Neural crest cell (in vitro differentiated cells): ENCODE results near the gene B9D1. TPM values are rescaled to one million over a fixed set of nuclear protein-coding genes. Genes with fewer than 3 reads are reported as not detected.

ENCODE experiments used
- DNase-seq: peaks from one replicate; pipeline ENCODE4 v3.0.0; 2021; ENCODE audit warnings: low read depth, mixed read lengths, low spot score
- H3K27ac Mint-ChIP-seq: one replicate; pipeline ENCODE4 v1.8.0; 2021; ENCODE audit warnings: mild to moderate bottlenecking, mixed read lengths; ENCODE audit not compliant: unreplicated experiment
- H3K27me3 Mint-ChIP-seq: 2 replicates; pipeline ENCODE4 v1.8.0; 2021; ENCODE audit warnings: low read depth, mild to moderate bottlenecking, mixed read lengths
- H3K36me3 Mint-ChIP-seq: 2 replicates; pipeline ENCODE4 v1.8.0; 2021; ENCODE audit warnings: low read depth, mild to moderate bottlenecking, mixed read lengths
- H3K4me1 Mint-ChIP-seq: 2 replicates; pipeline ENCODE4 v1.8.0; 2021; ENCODE audit warnings: mixed read lengths
- H3K4me3 Mint-ChIP-seq: one replicate; pipeline ENCODE4 v1.8.0; 2021; ENCODE audit warnings: mild to moderate bottlenecking, mixed read lengths
- H3K9me3 Mint-ChIP-seq: 2 replicates; pipeline ENCODE4 v1.8.0; 2021; ENCODE audit warnings: mixed read lengths
- total RNA-seq: library from RNA; stranded (reverse); gene quantifications from 2 replicates; pipeline ENCODE4 v1.2.1, GENCODE V29; 2021
- TF ChIP-seq, protein P1 (sequence below): fragments of 200-600 bp; sonication (generic); conservative IDR thresholded peaks from 2 replicates; pipeline ENCODE4 v1.5.0; 2021; ENCODE audit warnings: antibody characterized with exemption, mild to moderate bottlenecking

B9D1 gene
- total RNA-seq, 1 donor from 2014 or later = 17.9 TPM

DNA sequence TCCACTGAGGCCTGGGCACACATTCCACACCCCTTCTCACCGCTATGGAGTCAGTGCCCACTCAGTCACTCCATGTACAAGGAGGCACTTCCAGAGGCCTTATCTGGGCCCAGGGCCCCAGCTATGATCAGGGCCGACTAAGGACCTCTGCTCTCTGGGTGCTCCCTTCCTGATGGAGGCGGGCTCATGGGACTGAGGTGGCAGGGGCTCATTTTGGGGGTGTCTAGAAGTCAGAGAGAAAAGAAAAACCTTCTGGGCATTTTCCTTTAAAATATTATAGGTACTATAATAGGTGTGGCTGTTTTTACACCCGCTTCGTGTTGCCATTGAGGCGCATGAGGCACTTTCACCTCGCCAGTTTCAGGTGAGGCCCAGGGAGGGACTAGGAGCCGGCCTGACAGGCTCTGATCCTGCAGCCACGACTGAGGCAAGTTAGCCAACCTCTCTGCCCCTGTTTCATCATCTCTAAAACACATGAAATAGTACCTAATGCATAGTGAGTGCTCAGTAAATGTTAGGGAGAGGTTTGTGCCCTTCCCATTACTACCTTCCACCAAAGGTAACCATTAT, 14.4 kb downstream of the B9D1 start:
- H3K4me3 Mint-ChIP-seq = no peak overlapping the region
- H3K4me1 Mint-ChIP-seq = peaks cover 8% of the 10 kb centered on the region
- no peaks in the 10 kb centered on the region for H3K36me3 Mint-ChIP-seq
- H3K27ac Mint-ChIP-seq = no peak overlapping the region
- no peaks in the 10 kb centered on the region for H3K9me3 Mint-ChIP-seq
- no peak for DNase-seq
- H3K27me3 Mint-ChIP-seq = no peaks in the 10 kb centered on the region
- TF ChIP-seq, protein P1, sequence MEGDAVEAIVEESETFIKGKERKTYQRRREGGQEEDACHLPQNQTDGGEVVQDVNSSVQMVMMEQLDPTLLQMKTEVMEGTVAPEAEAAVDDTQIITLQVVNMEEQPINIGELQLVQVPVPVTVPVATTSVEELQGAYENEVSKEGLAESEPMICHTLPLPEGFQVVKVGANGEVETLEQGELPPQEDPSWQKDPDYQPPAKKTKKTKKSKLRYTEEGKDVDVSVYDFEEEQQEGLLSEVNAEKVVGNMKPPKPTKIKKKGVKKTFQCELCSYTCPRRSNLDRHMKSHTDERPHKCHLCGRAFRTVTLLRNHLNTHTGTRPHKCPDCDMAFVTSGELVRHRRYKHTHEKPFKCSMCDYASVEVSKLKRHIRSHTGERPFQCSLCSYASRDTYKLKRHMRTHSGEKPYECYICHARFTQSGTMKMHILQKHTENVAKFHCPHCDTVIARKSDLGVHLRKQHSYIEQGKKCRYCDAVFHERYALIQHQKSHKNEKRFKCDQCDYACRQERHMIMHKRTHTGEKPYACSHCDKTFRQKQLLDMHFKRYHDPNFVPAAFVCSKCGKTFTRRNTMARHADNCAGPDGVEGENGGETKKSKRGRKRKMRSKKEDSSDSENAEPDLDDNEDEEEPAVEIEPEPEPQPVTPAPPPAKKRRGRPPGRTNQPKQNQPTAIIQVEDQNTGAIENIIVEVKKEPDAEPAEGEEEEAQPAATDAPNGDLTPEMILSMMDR = no peak

DNA sequence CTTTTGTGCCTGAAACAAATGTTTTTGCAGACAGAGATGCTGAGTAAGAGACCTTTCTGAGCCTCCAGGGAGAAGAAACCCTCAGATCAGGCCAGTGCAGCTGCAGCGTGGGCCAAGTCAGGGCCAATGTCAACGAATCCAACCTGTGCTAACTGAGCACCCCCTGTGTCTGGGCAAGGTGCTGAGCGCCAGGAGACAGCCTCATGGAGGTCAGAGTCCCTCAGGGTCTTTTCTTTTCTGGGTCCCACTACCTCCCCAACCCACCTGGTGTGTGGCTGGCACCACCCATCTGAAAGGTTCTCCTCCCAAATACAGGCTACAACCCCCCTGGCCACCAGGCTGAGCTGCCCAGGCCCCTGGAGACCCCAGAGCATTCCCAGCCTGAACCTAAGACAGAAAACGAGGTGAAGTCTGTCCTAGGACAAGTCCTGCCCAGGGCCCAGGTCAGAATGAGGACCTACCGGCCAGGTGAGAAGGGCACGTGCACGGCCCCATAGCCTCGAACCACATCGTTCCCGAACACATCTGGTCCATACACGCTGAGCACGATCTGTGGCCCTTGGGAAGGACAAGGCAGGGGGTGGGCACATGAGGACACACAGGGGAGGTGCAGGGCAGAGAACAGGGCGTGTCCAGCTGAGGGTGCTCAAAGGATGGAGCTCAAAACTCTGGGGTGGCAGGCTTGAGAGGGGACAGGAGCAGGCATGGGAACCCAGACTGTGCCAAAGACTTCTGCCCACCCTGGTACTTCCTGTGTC, 15.0 kb downstream of the B9D1 start:
- Mint-ChIP-seq H3K4me3 (no peak overlapping the region), H3K27me3 (no peaks in the 10 kb centered on the region), H3K4me1 (peaks cover 8% of the 10 kb centered on the region), H3K36me3 (no peaks in the 10 kb centered on the region), H3K27ac (peak overlapping the region; percentile 64), H3K9me3 (no peaks in the 10 kb centered on the region)
- no peak for DNase-seq
- TF ChIP-seq, protein P1 = no peak

DNA sequence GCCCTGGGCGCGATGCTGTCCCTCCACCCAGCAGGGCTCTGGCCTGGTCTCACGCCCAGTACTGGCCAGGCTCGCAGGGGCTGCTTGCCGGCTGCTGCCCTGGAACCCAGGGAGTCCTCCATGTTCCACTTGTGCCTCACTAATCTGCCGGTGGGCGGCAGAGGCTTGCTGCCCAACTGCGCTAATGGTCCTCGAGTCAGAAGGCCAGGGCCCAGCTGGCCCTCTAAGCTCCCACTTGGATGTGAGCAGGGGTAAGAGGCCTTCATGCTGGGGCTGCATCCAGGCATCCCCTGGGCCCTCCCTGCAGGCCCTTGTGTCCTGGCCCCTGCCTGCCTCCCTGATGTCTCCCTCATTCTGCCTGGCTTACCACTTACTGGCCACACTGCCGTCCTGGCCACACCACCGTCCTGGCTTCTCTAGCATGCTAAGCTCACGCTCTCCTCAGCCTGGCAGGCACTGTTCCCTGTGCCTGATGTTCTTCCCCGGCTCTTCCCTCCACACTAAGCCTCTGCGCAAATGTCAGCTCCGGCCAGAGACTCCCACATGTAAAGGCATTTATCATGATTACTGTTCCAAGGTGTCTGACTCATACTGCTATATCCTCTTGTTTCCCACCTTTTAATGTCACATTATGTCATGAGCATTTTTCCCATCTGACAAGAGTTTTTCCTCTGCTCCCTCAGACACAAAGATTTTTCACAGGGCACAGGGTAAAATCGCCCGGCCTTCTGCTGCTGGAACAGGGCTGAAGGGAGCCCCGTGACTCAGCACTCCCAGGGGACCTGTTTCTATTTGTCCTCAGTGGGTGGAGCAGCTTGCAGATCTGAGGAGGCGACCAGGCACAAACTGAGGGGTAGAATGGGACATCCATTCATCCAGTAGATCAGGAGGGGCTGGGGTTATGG, 15.9 kb downstream of the B9D1 start:
- no peak for DNase-seq
- Mint-ChIP-seq H3K27ac (peak overlapping the region; percentile 64), H3K9me3 (no peaks in the 10 kb centered on the region), H3K36me3 (no peaks in the 10 kb centered on the region), H3K27me3 (peaks cover 3% of the 10 kb centered on the region), H3K4me1 (peaks cover 15% of the 10 kb centered on the region), H3K4me3 (peak overlapping the region; percentile 21)
- TF ChIP-seq, protein P1 = no peak

DNA sequence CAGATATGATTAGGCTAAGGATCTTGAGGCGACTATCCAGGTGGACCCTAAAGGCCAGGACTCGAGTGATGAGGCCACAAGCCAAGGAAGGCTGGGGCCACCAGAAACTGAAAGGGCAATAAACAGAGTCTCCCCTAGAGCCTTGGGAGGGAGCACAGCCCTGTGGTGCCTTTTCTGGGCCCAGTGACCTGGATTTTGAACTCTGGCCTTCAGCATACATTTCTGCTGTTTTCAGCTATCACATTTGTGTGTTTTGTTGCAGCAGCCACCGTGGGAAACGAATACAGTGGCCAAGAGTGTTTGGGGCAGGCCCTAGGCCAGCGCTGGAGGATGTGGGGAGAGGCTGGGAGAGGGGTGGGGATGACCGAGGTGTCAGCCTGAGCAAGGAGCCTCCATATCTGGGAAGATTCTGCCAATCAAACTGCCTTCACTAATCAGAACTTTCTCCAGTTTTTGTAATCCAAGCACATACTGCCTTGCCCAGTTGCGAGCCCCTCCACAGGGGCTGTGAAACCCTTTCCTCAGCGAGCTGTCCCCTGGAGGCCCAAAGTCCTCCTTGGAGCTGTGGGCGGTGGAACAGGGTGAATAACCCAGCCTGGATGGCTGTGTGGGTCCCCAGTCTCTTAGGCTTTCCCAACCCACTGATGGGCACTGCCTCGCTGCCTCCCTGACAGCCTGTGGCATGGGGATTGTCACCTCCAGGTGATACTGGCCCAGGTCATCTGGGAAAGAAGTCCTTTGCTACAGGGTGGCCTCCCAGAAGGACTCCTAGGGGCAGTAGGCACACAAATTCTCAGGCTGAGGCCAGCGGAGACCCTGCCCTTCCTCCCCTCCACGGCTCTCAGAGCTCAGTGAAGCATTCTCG, 16.8 kb downstream of the B9D1 start:
- Mint-ChIP-seq H3K27me3 (peaks cover 3% of the 10 kb centered on the region), H3K4me1 (peaks cover 24% of the 10 kb centered on the region), H3K4me3 (peak overlapping the region; percentile 15), H3K27ac (no peak overlapping the region), H3K36me3 (no peaks in the 10 kb centered on the region), H3K9me3 (no peaks in the 10 kb centered on the region)
- DNase-seq = no peak
- TF ChIP-seq, protein P1 = no peak

DNA sequence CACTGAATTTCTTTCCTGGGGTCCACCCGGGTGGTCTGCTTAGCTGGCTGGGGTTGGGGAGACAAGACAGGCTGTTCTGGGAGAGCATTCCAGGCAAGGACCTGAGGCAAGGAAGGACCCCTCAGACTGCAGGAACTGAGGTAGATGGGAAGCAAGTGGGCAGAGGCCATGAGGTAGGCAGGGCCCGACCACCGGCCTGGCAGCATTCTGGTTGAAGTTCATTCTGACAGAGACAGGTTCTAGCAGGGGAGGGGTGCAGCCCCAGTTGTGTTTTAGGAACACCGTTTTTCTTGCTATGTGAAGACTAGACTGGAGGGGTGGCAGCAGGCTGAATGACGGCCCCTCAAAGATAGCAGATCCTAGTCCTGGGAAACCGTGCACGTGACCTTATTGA, 17.5 kb downstream of the B9D1 start:
- Mint-ChIP-seq H3K27ac (peak overlapping the region; percentile 27), H3K9me3 (no peaks in the 10 kb centered on the region), H3K4me1 (peaks cover 25% of the 10 kb centered on the region), H3K27me3 (peaks cover 3% of the 10 kb centered on the region), H3K36me3 (no peaks in the 10 kb centered on the region), H3K4me3 (peak overlapping the region; percentile 15)
- no peak for DNase-seq
- TF ChIP-seq, protein P1 = no peak
